ENCODE measurements around the gene WNK3.

The WNK3 gene

GRCh38 chrX:54171091-54171490, 186.8 kb downstream of the WNK3 start:
- DNase-seq (ENCODE audit: low read depth, low spot score): no peak

GRCh38 chrX:54166915-54167314, 190.9 kb downstream of the WNK3 start:
- DNase-seq (ENCODE audit: low read depth, low spot score): no peak

GRCh38 chrX:54157561-54157960, 200.3 kb downstream of the WNK3 start:
- DNase-seq (ENCODE audit: low read depth, low spot score): no peak
